Sigmoid colon (tissue), 3 donors: ENCODE results near the gene ANKRD44.

ENCODE experiments used
- POLR2A ChIP-seq, 2 donors: fragments of 450-650 bp; IDR thresholded peaks; one replicate each; pipeline ENCODE4 v1.6.1; 2016; ENCODE audit warnings: antibody characterized with exemption in 2 of 2, mild to moderate bottlenecking in 2 of 2, moderate library complexity in 2 of 2
- TF ChIP-seq, protein P1 (sequence below), 4 experiments: fragments of 450-650 bp in 3 of 4; fragments of 200-600 bp in 1 of 4; IDR thresholded peaks; one replicate each; pipeline ENCODE4 v1.5.1; 2016 to 2019; ENCODE audit warnings: antibody characterized with exemption in 4 of 4, mild to moderate bottlenecking in 3 of 4, moderate library complexity in 2 of 4

DNA sequence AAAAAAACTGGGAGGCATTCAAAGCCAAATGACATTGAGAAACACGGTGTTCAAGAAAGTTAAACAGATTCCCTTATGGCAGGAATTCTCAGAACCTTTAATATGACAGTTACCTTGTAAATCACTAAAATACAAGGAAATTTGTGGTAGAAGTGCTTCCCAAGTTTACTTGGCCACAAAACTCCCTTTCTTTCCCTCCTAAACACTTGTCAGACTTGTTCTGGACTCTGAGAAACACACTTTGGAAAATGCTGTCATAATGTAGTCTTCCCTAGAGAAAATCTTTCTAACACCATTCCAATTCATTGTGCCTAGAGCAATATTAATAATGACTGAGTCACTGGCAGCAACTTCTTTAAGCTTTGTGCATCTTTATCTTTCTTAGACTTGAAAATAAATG lies 140.4 kb downstream of the ANKRD44 start:
- TF ChIP-seq POLR2A (IDR thresholded peaks at IDR 0.05): no peak
- TF ChIP-seq, protein P1, sequence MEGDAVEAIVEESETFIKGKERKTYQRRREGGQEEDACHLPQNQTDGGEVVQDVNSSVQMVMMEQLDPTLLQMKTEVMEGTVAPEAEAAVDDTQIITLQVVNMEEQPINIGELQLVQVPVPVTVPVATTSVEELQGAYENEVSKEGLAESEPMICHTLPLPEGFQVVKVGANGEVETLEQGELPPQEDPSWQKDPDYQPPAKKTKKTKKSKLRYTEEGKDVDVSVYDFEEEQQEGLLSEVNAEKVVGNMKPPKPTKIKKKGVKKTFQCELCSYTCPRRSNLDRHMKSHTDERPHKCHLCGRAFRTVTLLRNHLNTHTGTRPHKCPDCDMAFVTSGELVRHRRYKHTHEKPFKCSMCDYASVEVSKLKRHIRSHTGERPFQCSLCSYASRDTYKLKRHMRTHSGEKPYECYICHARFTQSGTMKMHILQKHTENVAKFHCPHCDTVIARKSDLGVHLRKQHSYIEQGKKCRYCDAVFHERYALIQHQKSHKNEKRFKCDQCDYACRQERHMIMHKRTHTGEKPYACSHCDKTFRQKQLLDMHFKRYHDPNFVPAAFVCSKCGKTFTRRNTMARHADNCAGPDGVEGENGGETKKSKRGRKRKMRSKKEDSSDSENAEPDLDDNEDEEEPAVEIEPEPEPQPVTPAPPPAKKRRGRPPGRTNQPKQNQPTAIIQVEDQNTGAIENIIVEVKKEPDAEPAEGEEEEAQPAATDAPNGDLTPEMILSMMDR (IDR thresholded peaks at IDR 0.05): no peak
